ENCODE results near the gene HOXA2.

The HOXA2 gene

DNA sequence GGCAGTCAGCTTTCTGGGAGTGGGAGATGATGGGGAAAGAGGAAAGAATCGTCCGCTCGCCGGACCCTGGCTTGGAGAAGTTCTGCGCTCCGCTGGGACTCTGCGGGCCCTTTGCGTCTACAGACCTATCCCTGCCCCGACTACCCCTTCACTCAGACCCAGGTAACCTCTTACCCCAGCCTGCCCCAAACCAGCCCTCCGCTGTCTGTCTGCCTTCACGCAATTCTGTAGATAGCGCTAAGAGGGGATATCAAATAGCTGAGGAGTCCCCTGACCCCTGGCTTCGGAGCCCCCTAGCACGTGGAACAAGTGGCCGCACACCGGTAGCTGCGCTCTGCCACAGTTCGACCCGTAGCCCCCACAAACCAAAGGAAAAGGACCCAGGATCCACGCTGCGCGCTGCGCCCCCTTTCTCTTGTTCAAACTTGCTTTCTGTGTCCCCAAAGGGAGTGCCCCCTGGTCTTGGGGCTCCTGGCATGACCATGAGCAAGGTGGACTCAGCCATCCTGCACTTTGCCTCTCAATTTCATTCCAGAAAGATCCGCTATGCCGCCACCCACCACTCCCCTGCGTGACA is 21.1 kb upstream of the HOXA2 start:
- no peak overlapping the region for H3K4me3 ChIP-seq (ENCODE audit: low read depth, low read length)

DNA sequence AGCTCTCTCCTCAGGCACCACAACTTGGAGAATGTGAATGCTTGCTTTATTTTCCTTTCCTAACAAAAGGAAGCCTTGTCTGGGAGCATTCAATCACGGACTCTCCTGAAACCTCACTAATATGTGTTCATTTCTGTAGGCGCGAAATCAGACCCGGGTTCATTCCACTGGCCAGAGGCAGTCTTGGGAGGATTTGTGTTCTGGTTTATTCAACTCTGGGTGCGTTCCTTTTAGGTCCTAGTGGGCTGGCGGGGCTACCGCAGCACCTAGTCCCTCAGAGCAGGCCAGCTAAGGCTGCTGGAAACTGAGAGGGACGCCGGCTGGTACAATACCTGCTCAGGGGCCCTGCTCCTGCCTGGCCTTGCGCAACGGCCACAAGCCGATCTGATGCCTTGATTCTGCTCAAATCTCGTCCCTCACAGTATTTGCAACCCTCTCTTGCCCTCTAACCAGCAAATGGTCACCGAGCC is 20.6 kb upstream of the HOXA2 start:
- DNase-seq (ENCODE audit: low read depth), result no peak
- H3K4me3 ChIP-seq (ENCODE audit: low read depth, low read length), result no peak overlapping the region
- TF ChIP-seq, protein P1, sequence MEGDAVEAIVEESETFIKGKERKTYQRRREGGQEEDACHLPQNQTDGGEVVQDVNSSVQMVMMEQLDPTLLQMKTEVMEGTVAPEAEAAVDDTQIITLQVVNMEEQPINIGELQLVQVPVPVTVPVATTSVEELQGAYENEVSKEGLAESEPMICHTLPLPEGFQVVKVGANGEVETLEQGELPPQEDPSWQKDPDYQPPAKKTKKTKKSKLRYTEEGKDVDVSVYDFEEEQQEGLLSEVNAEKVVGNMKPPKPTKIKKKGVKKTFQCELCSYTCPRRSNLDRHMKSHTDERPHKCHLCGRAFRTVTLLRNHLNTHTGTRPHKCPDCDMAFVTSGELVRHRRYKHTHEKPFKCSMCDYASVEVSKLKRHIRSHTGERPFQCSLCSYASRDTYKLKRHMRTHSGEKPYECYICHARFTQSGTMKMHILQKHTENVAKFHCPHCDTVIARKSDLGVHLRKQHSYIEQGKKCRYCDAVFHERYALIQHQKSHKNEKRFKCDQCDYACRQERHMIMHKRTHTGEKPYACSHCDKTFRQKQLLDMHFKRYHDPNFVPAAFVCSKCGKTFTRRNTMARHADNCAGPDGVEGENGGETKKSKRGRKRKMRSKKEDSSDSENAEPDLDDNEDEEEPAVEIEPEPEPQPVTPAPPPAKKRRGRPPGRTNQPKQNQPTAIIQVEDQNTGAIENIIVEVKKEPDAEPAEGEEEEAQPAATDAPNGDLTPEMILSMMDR (IDR thresholded peaks at IDR 0.05; ENCODE audit: low read depth, low read length, missing control alignments), result no peak

More for the DNA sequence above, 21.1 kb upstream of the HOXA2 start:
- no peak for DNase-seq (ENCODE audit: low read depth)
- TF ChIP-seq, protein P1 (IDR thresholded peaks at IDR 0.05; ENCODE audit: low read depth, low read length, missing control alignments), result no peak

DNA sequence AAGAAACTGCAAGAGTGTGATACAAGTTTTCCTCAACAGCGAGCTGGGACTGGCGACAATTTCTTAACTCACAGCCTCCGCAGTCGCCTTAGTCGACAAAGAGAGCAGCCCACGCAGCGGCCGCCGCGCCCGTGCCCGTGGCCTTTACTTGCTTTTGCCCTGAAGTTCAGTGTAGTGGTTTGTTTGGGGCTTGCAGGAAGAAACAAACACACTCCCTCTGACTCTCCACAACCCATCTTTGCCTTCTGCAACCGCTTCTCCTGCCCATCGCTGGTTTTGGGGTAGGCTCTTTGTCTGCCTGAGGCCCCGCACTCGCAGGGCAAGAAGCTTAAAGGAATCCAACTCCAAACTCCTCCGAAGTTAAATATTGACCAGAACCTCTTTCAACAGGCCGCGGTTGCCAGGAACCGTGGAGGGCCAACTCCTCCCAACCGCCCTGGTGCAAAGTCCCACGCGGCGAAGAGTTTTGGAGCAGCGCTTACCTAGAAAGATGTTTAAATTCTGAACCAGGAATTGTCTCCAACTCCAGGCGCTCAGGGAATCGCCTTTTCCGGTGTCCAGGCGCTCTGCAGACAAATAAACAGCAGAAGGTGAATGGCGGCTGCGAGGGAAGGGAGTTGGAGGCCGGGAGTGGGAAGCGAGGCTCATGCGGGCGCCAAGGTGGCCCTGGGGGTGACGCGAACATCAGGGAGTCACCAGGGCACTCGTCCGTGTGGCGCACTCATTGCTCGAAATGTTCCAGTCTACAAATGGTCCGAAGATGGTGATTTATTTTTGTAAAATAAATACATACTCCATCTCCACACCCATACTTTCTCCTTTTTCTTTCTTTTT is 19.8 kb upstream of the HOXA2 start:
- TF ChIP-seq, protein P1 (IDR thresholded peaks at IDR 0.05; ENCODE audit: low read depth, low read length, missing control alignments), result no peak
- H3K4me3 ChIP-seq (ENCODE audit: low read depth, low read length), result no peak overlapping the region
- no peak for DNase-seq (ENCODE audit: low read depth)

DNA sequence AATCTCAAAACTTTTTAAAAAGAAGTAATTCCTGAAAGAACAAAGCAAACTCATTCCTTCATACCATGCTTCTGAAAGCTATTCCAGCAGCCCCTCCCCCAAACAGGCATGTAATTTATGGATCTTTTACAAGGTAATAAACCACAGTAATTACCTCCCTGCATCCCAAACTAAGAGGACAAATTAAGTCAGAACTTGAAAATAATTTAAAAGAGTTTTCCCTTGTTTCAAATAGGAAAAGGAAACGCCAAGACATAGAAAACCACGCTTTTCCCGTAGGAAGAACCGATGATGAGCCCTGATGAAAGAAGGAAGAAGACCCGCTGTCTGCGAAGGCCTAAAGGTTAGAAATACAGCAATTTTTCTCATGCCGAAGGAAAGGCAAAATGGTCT is 19.2 kb upstream of the HOXA2 start:
- TF ChIP-seq, protein P1 (IDR thresholded peaks at IDR 0.05; ENCODE audit: low read depth, low read length, missing control alignments), result no peak
- H3K4me3 ChIP-seq (ENCODE audit: low read depth, low read length), result no peak overlapping the region
- no peak for DNase-seq (ENCODE audit: low read depth)

DNA sequence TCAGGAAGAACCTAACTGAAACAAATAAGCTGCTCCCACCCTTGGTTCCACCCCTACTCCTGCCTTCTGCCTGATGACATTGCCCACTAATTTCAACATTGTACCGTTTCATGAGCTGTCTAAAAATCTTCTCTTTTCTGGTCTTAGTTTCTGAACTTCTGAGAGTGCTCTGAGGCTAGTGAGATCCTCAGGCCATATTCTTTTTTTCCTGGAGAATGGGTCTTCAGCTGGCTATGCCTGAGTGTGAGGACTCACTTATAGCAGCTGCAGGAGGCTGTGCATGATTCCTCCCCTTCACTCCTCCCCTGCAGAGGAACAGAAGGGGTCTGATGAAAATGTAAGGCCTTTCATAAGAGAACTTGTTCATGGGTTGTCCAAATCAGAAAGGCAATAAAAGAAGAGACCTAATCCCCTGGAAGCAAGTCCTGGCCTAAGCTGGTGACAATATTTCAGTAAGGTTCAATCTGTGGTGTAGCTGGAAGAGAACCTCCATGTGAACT is 17.0 kb upstream of the HOXA2 start:
- TF ChIP-seq, protein P1 (IDR thresholded peaks at IDR 0.05; ENCODE audit: low read depth, low read length, missing control alignments), result no peak
- H3K4me3 ChIP-seq (ENCODE audit: low read depth, low read length), result no peak overlapping the region
- no peak for DNase-seq (ENCODE audit: low read depth)

DNA sequence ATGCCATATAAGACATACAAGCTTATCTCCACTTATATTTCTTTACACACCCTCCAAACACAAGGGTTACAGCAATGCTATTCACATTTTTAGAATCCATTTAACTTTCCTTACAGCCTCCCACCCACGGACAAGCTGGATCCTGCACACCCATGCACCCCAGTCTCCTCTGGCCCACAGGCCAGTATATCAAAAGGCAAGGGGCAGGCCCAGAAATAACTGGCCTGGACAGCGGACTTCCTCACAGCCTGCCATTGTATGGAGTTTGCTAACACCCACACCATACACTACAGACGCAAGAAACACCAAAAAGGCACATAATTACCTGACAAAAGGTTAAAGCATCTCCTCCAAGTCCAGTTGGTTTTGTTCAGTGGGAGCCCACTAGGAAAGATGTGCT is 16.1 kb upstream of the HOXA2 start:
- TF ChIP-seq, protein P1 (IDR thresholded peaks at IDR 0.05; ENCODE audit: low read depth, low read length, missing control alignments), result no peak
- DNase-seq (ENCODE audit: low read depth), result no peak
- H3K4me3 ChIP-seq (ENCODE audit: low read depth, low read length), result no peak overlapping the region

Data from GM12864 (cell line).